Measurements from ENCODE around the gene TMEM240.
"Not testable (repeated sequence)": the region's sequence is repeated elsewhere in the genome, so short reads cannot be mapped to it uniquely, and the experiment has no call there.

TMEM240 gene

DNA sequence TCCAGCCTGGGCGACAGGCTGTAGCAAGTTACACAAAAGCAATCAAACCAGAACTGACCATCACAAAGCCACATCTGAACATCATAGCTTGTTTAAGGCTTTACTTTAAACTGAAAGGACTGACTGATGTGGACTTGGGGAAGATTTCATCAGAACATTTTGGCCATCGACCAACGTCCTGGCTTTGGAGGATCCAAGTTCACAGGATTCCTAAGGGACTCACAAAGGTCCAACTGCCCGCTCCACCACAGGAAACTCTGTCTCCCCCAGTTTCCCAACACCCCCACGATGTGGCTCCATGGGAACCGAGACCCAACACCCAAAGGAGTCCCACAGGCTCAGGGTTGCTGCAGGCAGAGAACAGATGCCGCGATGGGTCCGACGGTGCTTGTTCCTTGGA is 24.9 kb upstream of the TMEM240 start:
- Mint-ChIP-seq H3K36me3 (ENCODE audit: insufficient read depth) (peaks cover 60% of the 10 kb centered on the region), H3K9me3 (no peaks in the 10 kb centered on the region), H3K4me1 (peaks cover 28% of the 10 kb centered on the region), H3K27ac (ENCODE audit: low read depth) (no peak overlapping the region), H3K27me3 (no peaks in the 10 kb centered on the region), H3K4me3 (no peak overlapping the region)
- DNase-seq (ENCODE audit: low spot score in 2 of 2) (no peak), ATAC-seq (replicated peaks; ENCODE audit: extremely low read depth, poor library complexity, severe bottlenecking) (no peak)

GRCh38 chr1:1564268-1564667 is 23.8 kb upstream of the TMEM240 start:
- Mint-ChIP-seq H3K27me3 (no peaks in the 10 kb centered on the region), H3K4me1 (peaks cover 19% of the 10 kb centered on the region), H3K27ac (ENCODE audit: low read depth) (no peak overlapping the region), H3K36me3 (ENCODE audit: insufficient read depth) (peaks cover 55% of the 10 kb centered on the region), H3K9me3 (no peaks in the 10 kb centered on the region), H3K4me3 (no peak overlapping the region)
- no peak for DNase-seq (ENCODE audit: low spot score in 2 of 2)
- ATAC-seq (replicated peaks; ENCODE audit: extremely low read depth, poor library complexity, severe bottlenecking) = no peak

DNA sequence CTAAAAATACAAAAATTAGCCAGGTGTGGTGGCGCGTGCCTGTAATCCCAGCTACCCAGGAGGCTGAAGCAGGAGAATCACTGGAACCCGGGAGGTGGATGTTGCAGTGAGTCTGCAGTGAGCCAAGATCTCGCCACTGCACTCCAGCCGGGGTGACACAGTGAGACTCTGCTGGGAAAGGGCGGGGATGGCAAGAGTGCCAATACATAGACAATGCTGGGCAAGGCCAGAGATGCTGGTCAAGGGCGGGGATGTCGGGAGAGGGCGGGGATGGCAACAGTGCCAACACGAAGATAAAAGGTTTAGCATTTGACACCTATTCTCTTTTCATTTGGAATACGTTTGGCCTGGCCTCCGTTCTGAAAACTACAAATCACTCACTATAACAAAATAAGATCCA is 23.3 kb upstream of the TMEM240 start:
- DNase-seq (ENCODE audit: low spot score in 2 of 2) (no peak), ATAC-seq (replicated peaks; ENCODE audit: extremely low read depth, poor library complexity, severe bottlenecking) (no peak)
- Mint-ChIP-seq H3K4me3 (no peak overlapping the region), H3K27ac (ENCODE audit: low read depth) (no peak overlapping the region), H3K27me3 (no peaks in the 10 kb centered on the region), H3K4me1 (peaks cover 22% of the 10 kb centered on the region), H3K9me3 (no peaks in the 10 kb centered on the region), H3K36me3 (ENCODE audit: insufficient read depth) (peaks cover 55% of the 10 kb centered on the region)

- H3K36me3 Mint-ChIP-seq (ENCODE audit: insufficient read depth) = peaks cover 53% of the 10 kb centered on the region
- H3K9me3 Mint-ChIP-seq = no peaks in the 10 kb centered on the region
- DNase-seq (ENCODE audit: low spot score in 2 of 2) (no peak), ATAC-seq (replicated peaks; ENCODE audit: extremely low read depth, poor library complexity, severe bottlenecking) (no peak)
- H3K4me1 Mint-ChIP-seq = peaks cover 27% of the 10 kb centered on the region
- no peak overlapping the region for H3K4me3 Mint-ChIP-seq
- H3K27me3 Mint-ChIP-seq = no peaks in the 10 kb centered on the region
- H3K27ac Mint-ChIP-seq (ENCODE audit: low read depth) = no peak overlapping the region
Measured at GRCh38 chr1:1562556-1563195, 22.3 kb upstream of the TMEM240 start.

GRCh38 chr1:1561801-1562470 is 21.5 kb upstream of the TMEM240 start:
- no peaks in the 10 kb centered on the region for H3K9me3 Mint-ChIP-seq
- H3K27ac Mint-ChIP-seq (ENCODE audit: low read depth) = peak overlapping the region; percentile 76

GRCh38 chr1:1560178-1560577 is 19.8 kb upstream of the TMEM240 start:
- no peak for DNase-seq (ENCODE audit: low spot score in 2 of 2)
- peaks cover 18% of the 10 kb centered on the region for H3K4me1 Mint-ChIP-seq
- ATAC-seq (replicated peaks; ENCODE audit: extremely low read depth, poor library complexity, severe bottlenecking) = no peak
- H3K27me3 Mint-ChIP-seq = no peaks in the 10 kb centered on the region
- no peaks in the 10 kb centered on the region for H3K9me3 Mint-ChIP-seq
- H3K36me3 Mint-ChIP-seq (ENCODE audit: insufficient read depth) = peaks cover 39% of the 10 kb centered on the region
- no peak overlapping the region for H3K4me3 Mint-ChIP-seq
- no peak overlapping the region for H3K27ac Mint-ChIP-seq (ENCODE audit: low read depth)

More at GRCh38 chr1:1561801-1562470, 21.5 kb upstream of the TMEM240 start:
- H3K36me3 Mint-ChIP-seq (ENCODE audit: insufficient read depth) = peaks cover 49% of the 10 kb centered on the region
- H3K27me3 Mint-ChIP-seq = no peaks in the 10 kb centered on the region
- DNase-seq (ENCODE audit: low spot score in 2 of 2) (no peak), ATAC-seq (replicated peaks; ENCODE audit: extremely low read depth, poor library complexity, severe bottlenecking) (no peak)
- peaks cover 20% of the 10 kb centered on the region for H3K4me1 Mint-ChIP-seq
- H3K4me3 Mint-ChIP-seq = no peak overlapping the region

- Mint-ChIP-seq H3K27me3 (no peaks in the 10 kb centered on the region), H3K27ac (ENCODE audit: low read depth) (peak overlapping the region; percentile 46), H3K9me3 (no peaks in the 10 kb centered on the region), H3K4me3 (no peak overlapping the region), H3K4me1 (peaks cover 23% of the 10 kb centered on the region), H3K36me3 (ENCODE audit: insufficient read depth) (peaks cover 30% of the 10 kb centered on the region)
- ATAC-seq (replicated peaks; ENCODE audit: extremely low read depth, poor library complexity, severe bottlenecking) = no peak
- DNase-seq (ENCODE audit: low spot score in 2 of 2) = no peak
Measured at GRCh38 chr1:1559066-1559465, 18.6 kb upstream of the TMEM240 start.

DNA sequence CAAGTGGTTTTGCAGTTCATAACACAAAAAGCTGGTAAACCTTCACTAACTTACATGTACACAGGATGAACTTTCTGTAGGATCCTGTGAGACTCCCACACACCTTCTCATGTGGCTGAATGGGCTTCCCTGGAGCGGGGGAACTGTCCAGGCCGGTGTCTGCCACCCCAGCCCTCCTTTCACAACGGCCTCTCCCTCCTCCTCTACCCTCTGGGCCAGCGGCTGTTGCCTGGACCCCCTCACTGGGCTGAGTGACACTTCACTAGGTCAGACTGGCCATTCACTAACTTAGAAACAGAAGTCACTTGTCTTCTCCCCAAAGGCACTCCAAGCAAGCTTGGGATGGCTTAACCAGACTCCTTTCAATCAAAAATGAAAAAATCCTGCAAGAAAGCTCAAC is 18.2 kb upstream of the TMEM240 start:
- no peaks in the 10 kb centered on the region for H3K27me3 Mint-ChIP-seq
- peak overlapping the region; percentile 53 for H3K27ac Mint-ChIP-seq (ENCODE audit: low read depth)
- peaks cover 23% of the 10 kb centered on the region for H3K4me1 Mint-ChIP-seq
- H3K4me3 Mint-ChIP-seq = no peak overlapping the region
- H3K9me3 Mint-ChIP-seq = no peaks in the 10 kb centered on the region
- no peak for ATAC-seq (replicated peaks; ENCODE audit: extremely low read depth, poor library complexity, severe bottlenecking)
- no peak for DNase-seq (ENCODE audit: low spot score in 2 of 2)
- peaks cover 27% of the 10 kb centered on the region for H3K36me3 Mint-ChIP-seq (ENCODE audit: insufficient read depth)

- peaks cover 23% of the 10 kb centered on the region for H3K4me1 Mint-ChIP-seq
- peaks cover 18% of the 10 kb centered on the region for H3K36me3 Mint-ChIP-seq (ENCODE audit: insufficient read depth)
- not testable (repeated sequence) for ATAC-seq (replicated peaks; ENCODE audit: extremely low read depth, poor library complexity, severe bottlenecking); H3K27ac Mint-ChIP-seq (ENCODE audit: low read depth); H3K9me3 Mint-ChIP-seq; H3K4me3 Mint-ChIP-seq; H3K27me3 Mint-ChIP-seq; DNase-seq (ENCODE audit: low spot score in 2 of 2)
Measured at GRCh38 chr1:1557688-1558087, 17.3 kb upstream of the TMEM240 start.

GRCh38 chr1:1556961-1557360 is 16.5 kb upstream of the TMEM240 start:
- not testable (repeated sequence) for H3K27me3 Mint-ChIP-seq; H3K9me3 Mint-ChIP-seq; DNase-seq (ENCODE audit: low spot score in 2 of 2); ATAC-seq (replicated peaks; ENCODE audit: extremely low read depth, poor library complexity, severe bottlenecking); H3K4me3 Mint-ChIP-seq; H3K27ac Mint-ChIP-seq (ENCODE audit: low read depth)
- Mint-ChIP-seq H3K36me3 (ENCODE audit: insufficient read depth) (peaks cover 12% of the 10 kb centered on the region), H3K4me1 (peaks cover 24% of the 10 kb centered on the region)

- no peak for DNase-seq (ENCODE audit: low spot score in 2 of 2)
- H3K27ac Mint-ChIP-seq (ENCODE audit: low read depth) = no peak overlapping the region
Measured at GRCh38 chr1:1556505-1556904, 16.1 kb upstream of the TMEM240 start.

DNA sequence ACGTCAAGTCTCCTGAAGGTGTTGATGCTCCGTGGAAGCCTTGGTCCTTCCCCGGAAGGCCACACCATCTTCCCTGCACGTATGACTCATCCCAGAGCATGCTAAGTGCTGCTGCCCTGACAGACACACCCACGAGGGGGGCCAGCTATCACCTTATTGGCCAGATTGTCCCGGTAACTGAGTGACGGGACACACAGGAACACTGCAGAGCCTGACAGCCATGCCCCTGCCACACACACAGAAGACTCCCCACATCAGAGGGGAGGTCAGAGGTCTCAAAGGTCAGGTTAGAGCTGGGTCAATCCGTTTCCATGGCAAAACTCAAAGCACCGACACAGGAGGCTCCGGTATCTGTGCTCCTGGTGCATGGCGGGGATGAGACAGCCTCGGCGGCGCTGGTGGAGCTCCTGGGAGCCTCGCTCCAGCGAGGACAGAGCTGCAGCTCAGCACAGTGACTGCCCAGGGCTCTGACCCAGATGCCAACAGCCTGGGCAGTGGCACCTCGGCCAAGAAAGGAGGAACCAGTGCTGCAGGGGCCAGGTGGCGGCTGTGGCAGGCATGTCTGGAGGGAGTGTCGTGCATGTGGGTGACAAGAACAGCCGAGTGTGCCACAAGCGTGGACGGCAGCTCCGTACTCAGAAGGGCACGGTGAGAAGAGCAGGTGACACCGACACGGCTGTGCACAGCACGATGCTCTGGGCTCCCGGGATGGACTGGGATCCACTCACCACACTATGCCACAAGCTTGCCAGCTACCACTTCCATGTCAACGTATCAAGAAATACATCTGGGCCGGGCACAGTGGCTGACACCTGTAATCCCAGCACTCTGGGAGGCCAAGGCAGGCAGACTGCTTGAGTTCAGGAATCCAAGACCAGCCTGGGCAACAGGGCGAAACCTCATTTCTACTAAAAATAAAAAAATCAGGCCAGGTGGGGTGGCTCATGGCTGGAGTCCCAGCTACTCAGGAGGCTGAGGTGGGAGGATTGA is 14.8 kb upstream of the TMEM240 start:
- no peak overlapping the region for H3K4me3 Mint-ChIP-seq
- H3K9me3 Mint-ChIP-seq = no peaks in the 10 kb centered on the region
- no peak for DNase-seq (ENCODE audit: low spot score in 2 of 2)
- peaks cover 4% of the 10 kb centered on the region for H3K36me3 Mint-ChIP-seq (ENCODE audit: insufficient read depth)
- peaks cover 21% of the 10 kb centered on the region for H3K4me1 Mint-ChIP-seq
- no peak for ATAC-seq (replicated peaks; ENCODE audit: extremely low read depth, poor library complexity, severe bottlenecking)
- H3K27ac Mint-ChIP-seq (ENCODE audit: low read depth) = peak overlapping the region; percentile 51
- H3K27me3 Mint-ChIP-seq = no peaks in the 10 kb centered on the region

More at GRCh38 chr1:1556505-1556904, 16.1 kb upstream of the TMEM240 start:
- ATAC-seq (replicated peaks; ENCODE audit: extremely low read depth, poor library complexity, severe bottlenecking) = no peak
- Mint-ChIP-seq H3K36me3 (ENCODE audit: insufficient read depth) (peaks cover 9% of the 10 kb centered on the region), H3K4me1 (peaks cover 23% of the 10 kb centered on the region), H3K9me3 (no peaks in the 10 kb centered on the region), H3K4me3 (no peak overlapping the region), H3K27me3 (no peaks in the 10 kb centered on the region)

Measured in central memory CD8-positive, alpha-beta T cell (primary cell).